HFFc6 (cell line): ENCODE measurements around the gene CHST2. TPM values are rescaled to one million over a fixed set of nuclear protein-coding genes. Genes with fewer than 3 reads are reported as not detected.

ENCODE experiments used
- DNase-seq: peaks from one replicate; pipeline ENCODE4 v3.0.0-alpha.2; 2018
- H3K27ac Mint-ChIP-seq: 2 replicates; pipeline ENCODE4 v1.8.0; 2020; ENCODE audit warnings: mild to moderate bottlenecking, mixed read lengths
- H3K27me3 Mint-ChIP-seq: 2 replicates; pipeline ENCODE4 v1.8.0; 2021; ENCODE audit warnings: mild to moderate bottlenecking, moderate library complexity, mixed read lengths; ENCODE audit not compliant: insufficient read depth
- H3K36me3 Mint-ChIP-seq: 2 replicates; pipeline ENCODE4 v1.8.0; 2021; ENCODE audit warnings: low read depth, mixed read lengths
- H3K4me1 Mint-ChIP-seq: 2 replicates; pipeline ENCODE4 v1.8.0; 2020; ENCODE audit warnings: low read depth, mixed read lengths
- H3K4me3 Mint-ChIP-seq: 2 replicates; pipeline ENCODE4 v1.8.0; 2020; ENCODE audit warnings: mild to moderate bottlenecking, moderate library complexity, mixed read lengths
- H3K9me3 Mint-ChIP-seq: 2 replicates; pipeline ENCODE4 v1.8.0; 2020; ENCODE audit warnings: mild to moderate bottlenecking, mixed read lengths
- total RNA-seq, 6 experiments: library from RNA; stranded (reverse); fragmentation: NEBNext Ultra II Directional; extraction: Animal tissue kit (Norgen Biotek cat#: 25700); gene quantifications; 2 replicates in 1 of 6; 3 replicates in 5 of 6; pipeline ENCODE4 v1.2.3, GENCODE V29; 2021
- TF ChIP-seq, protein P1 (sequence below): fragments of 200-600 bp; sonication (generic); IDR thresholded peaks from 2 replicates; pipeline ENCODE4 v1.5.0; 2021; ENCODE audit warnings: antibody characterized with exemption, mild to moderate bottlenecking

CHST2 gene
- total RNA-seq, 6 experiments from 2014 or later: 2.6 to 4.3 (median 3.8) TPM

DNA sequence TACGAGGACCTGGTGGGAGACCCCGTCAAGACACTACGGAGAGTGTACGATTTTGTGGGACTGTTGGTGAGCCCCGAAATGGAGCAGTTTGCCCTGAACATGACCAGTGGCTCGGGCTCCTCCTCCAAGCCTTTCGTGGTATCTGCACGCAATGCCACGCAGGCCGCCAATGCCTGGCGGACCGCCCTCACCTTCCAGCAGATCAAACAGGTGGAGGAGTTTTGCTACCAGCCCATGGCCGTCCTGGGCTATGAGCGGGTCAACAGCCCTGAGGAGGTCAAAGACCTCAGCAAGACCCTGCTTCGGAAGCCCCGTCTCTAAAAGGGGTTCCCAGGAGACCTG is 2.5 kb downstream of the CHST2 start:
- Mint-ChIP-seq H3K27me3 (peaks cover 7% of the 10 kb centered on the region; the same call in 1 of the 2 replicates), H3K9me3 (no peaks in the 10 kb centered on the region), H3K36me3 (no peaks in the 10 kb centered on the region), H3K4me3 (no peak overlapping the region), H3K4me1 (peaks cover 36% of the 10 kb centered on the region), H3K27ac (no peak overlapping the region)
- no peak for DNase-seq
- TF ChIP-seq, protein P1, sequence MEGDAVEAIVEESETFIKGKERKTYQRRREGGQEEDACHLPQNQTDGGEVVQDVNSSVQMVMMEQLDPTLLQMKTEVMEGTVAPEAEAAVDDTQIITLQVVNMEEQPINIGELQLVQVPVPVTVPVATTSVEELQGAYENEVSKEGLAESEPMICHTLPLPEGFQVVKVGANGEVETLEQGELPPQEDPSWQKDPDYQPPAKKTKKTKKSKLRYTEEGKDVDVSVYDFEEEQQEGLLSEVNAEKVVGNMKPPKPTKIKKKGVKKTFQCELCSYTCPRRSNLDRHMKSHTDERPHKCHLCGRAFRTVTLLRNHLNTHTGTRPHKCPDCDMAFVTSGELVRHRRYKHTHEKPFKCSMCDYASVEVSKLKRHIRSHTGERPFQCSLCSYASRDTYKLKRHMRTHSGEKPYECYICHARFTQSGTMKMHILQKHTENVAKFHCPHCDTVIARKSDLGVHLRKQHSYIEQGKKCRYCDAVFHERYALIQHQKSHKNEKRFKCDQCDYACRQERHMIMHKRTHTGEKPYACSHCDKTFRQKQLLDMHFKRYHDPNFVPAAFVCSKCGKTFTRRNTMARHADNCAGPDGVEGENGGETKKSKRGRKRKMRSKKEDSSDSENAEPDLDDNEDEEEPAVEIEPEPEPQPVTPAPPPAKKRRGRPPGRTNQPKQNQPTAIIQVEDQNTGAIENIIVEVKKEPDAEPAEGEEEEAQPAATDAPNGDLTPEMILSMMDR: no peak

DNA sequence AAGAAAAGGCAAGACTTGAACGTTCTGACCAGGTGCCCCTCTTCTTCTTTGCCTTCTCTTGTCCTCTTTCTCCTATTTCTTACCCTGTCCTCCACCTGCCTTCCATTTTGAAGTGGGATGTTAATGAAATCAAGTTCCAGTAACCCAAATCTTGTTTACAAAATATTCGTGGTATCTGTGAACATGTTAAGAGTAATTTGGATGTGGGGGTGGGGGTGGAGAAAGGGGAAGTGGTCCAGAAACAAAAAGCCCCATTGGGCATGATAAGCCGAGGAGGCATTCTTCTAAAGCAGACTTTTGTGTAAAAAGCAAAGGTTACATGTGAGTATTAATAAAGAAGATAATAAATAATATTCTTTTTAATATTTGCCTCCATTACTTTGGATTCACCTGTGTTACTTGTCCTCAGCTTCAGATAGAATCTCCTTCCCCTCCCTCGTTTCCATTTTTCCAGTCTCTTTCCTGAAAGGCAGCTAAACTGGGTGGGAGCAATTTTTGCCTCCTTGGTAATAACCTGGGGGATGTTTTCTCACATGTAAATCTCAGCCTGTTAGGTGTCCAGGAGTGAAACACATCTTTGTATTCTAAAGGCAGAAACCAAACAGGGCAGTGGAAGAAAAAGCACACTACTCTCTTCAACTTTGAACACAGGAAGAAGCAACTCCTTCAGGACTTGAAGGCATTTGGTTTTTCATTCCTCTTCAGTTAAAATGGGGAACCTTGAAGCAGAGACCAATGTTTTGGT is 3.2 kb downstream of the CHST2 start:
- peaks cover 39% of the 10 kb centered on the region for H3K4me1 Mint-ChIP-seq
- no peak overlapping the region for H3K27ac Mint-ChIP-seq
- peaks cover 5% of the 10 kb centered on the region; the same call in 1 of the 2 replicates for H3K27me3 Mint-ChIP-seq
- DNase-seq: no peak
- no peaks in the 10 kb centered on the region for H3K36me3 Mint-ChIP-seq
- no peak overlapping the region for H3K4me3 Mint-ChIP-seq
- TF ChIP-seq, protein P1: no peak
- no peaks in the 10 kb centered on the region for H3K9me3 Mint-ChIP-seq

DNA sequence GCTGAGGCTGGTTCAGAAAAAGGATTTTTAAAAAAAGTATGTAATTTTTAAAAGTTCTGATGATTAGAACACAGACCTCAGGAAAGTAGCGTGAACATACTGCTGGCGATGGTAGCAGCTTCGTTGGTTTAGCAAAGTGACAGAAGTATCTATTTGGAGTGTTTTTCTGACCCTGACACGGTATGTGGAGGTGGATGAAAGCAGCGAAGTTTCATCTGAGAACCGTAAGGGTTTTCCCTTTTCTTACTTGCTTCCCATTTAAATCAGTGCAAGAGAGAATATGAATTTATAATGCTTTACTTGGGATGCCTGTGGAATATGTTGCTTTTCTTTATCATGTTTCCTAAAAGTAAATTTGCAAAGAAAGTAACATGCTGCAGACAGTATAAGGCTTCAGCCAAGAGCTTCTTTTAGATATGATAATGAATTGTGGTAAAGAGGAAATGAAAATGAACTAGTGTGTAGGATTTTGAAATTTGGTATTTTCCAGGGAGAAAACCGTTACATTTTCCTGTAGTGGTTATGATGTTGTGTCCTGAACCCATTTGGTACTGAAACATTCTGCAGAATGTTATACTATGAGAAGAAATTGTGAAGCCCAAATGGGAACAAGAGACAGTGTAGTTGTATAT is 3.9 kb downstream of the CHST2 start:
- TF ChIP-seq, protein P1: no peak
- no peak overlapping the region for H3K4me3 Mint-ChIP-seq
- peaks cover 5% of the 10 kb centered on the region; the same call in 1 of the 2 replicates for H3K27me3 Mint-ChIP-seq
- no peak overlapping the region for H3K27ac Mint-ChIP-seq
- peaks cover 46% of the 10 kb centered on the region for H3K4me1 Mint-ChIP-seq
- no peak for DNase-seq
- H3K36me3 Mint-ChIP-seq: no peaks in the 10 kb centered on the region
- H3K9me3 Mint-ChIP-seq: no peaks in the 10 kb centered on the region

DNA sequence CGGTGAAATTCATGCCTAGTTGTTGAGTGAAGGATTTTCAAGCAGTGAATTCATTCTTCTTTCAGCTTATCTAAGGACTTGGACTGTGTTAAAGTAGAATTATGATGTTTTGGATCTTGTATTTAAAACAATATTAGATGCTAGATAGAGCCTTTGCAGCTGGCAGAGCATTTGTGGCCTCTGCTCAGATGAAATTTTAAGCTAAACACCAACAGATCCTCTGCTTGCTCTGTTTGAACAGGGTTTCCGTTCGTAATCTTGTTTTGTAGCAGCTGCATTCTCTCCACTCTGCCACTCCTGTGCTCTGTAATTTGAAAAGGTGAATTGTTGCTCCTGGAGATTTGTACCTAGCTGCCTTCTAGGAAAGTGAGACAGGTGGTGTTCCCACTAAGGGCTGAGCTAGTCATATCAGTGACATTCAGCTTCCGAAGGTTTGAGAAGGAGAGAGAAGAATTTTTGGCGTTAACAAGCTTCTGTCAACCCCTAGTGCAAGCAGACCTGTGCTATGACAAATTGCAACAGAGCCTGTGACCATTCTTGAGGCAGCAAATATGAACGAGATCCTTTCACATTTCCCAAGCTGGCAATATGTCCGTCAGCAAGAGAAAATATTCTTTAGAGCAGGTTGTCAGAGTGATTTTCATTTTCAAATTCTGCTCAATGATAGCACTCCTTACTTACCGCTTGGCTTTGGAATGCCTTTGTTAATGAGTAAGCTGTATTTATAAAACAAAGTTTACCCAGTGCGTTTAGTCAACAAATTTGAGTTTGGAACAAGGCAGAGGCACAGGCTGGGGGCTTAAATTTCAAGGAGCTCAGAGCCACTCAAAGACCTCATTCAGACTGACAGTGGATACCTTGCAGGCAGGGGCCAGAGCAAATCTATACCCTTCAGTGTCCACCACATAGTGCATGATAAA is 5.3 kb downstream of the CHST2 start:
- H3K9me3 Mint-ChIP-seq: no peaks in the 10 kb centered on the region
- no peak overlapping the region for H3K27ac Mint-ChIP-seq
- peaks cover 41% of the 10 kb centered on the region for H3K4me1 Mint-ChIP-seq
- H3K27me3 Mint-ChIP-seq: peaks cover 5% of the 10 kb centered on the region
- H3K36me3 Mint-ChIP-seq: no peaks in the 10 kb centered on the region
- no peak for DNase-seq
- TF ChIP-seq, protein P1: no peak
- H3K4me3 Mint-ChIP-seq: peak overlapping the region; percentile 55

DNA sequence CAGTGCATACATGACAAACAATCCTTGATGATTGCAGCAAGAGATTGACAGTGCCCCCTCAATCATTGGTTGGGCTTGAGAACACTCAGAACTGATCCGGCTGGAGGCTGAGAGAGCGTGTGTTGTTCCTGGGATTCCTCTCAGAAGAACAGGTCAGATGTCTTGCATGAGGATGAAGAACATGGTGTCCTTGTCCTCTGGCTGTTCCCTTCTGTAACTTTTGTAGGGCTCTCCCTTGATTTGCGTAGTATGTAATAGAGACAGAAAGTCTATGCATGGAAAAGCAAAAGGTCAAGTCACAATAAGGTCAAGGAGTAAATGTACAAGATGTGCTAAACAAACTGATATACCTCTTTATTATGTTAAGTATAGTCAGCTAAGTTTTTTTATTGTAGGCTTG is 8.2 kb downstream of the CHST2 start:
- H3K4me3 Mint-ChIP-seq: no peak overlapping the region
- no peaks in the 10 kb centered on the region for H3K36me3 Mint-ChIP-seq
- H3K27me3 Mint-ChIP-seq: peaks cover 9% of the 10 kb centered on the region
- no peak for DNase-seq
- H3K4me1 Mint-ChIP-seq: peaks cover 36% of the 10 kb centered on the region
- no peak overlapping the region for H3K27ac Mint-ChIP-seq
- no peaks in the 10 kb centered on the region for H3K9me3 Mint-ChIP-seq
- TF ChIP-seq, protein P1: no peak
